PC-9 (cell line): ENCODE results near the gene EEPD1. TPM values are rescaled to one million over a fixed set of nuclear protein-coding genes. Genes with fewer than 3 reads are reported as not detected.
"Not testable (repeated sequence)": the region's sequence is repeated elsewhere in the genome, so short reads cannot be mapped to it uniquely, and the experiment has no call there.

Source experiments
- Bru-seq: library from RNA; stranded (reverse); fragments of 400-500 nt; gene quantifications from one replicate; lab custom pipeline; 2021; lab: Mats Ljungman, UMichigan
- BruChase-seq, 2 experiments: library from RNA; stranded (reverse); fragments of 400-500 nt; gene quantifications; one replicate each; lab custom pipeline; 2021; lab: Mats Ljungman, UMichigan
- BruUV-seq: library from RNA; stranded (reverse); fragments of 400-500 nt; replicated peaks from 2 replicates; lab custom pipeline; 2021; lab: Mats Ljungman, UMichigan
- CTCF ChIA-PET: fragments of 300-600 bp; sonication (Branson Sonifier 250); formaldehyde crosslinking; loops from one replicate; lab custom pipeline; 2022; ENCODE audit warnings: antibody characterized with exemption; lab: Charles Lee
- POLR2A ChIA-PET: fragments of 300-600 bp; sonication (Branson Sonifier 250); formaldehyde crosslinking; loops from one replicate; lab custom pipeline; 2022; ENCODE audit warnings: antibody characterized with exemption; ENCODE audit not compliant: unreplicated experiment; lab: Charles Lee
- DNase-seq, 2 experiments: peaks; one replicate each; pipeline versions ENCODE4 v3.0.0 to v3.0.0-alpha.2; 2015 to 2022; ENCODE audit warnings: mixed read lengths in 1 of 2
- H2AFZ ChIP-seq: fragments of 200-600 bp; sonication (generic); 2 replicates; pipeline ENCODE4 v1.8.1; 2017; ENCODE audit warnings: antibody characterized with exemption
- H3F3A ChIP-seq: fragments of 200-600 bp; sonication (generic); 2 replicates; pipeline ENCODE4 v1.8.1; 2017; ENCODE audit warnings: antibody characterized with exemption, mild to moderate bottlenecking, low read depth; ENCODE audit not compliant: insufficient read depth
- H3K27ac ChIP-seq: fragments of 200-600 bp; sonication (generic); 2 replicates; pipeline ENCODE4 v1.6.1; 2016; ENCODE audit warnings: mixed run types
- H3K27me3 ChIP-seq: fragments of 200-600 bp; sonication (generic); 2 replicates; pipeline ENCODE4 v1.6.1; 2016; ENCODE audit warnings: low read depth, mixed run types; ENCODE audit not compliant: insufficient read depth
- H3K36me3 ChIP-seq: fragments of 200-600 bp; sonication (generic); 2 replicates; pipeline ENCODE4 v1.6.1; 2016; ENCODE audit warnings: low read depth, mixed run types
- H3K4me1 ChIP-seq: fragments of 200-600 bp; sonication (generic); replicated peaks from 2 replicates; pipeline ENCODE4 v1.6.1; 2016; ENCODE audit warnings: mixed run types; ENCODE audit not compliant: insufficient read depth
- H3K4me2 ChIP-seq: fragments of 200-600 bp; sonication (generic); 2 replicates; pipeline ENCODE4 v1.6.1; 2017; ENCODE audit warnings: mixed run types
- H3K4me3 ChIP-seq: fragments of 200-600 bp; sonication (generic); 2 replicates; pipeline ENCODE4 v1.6.1; 2016; ENCODE audit warnings: mixed run types
- H3K79me2 ChIP-seq: fragments of 200-600 bp; sonication (generic); 2 replicates; pipeline ENCODE4 v1.6.1; 2017; ENCODE audit warnings: low read depth, mixed run types
- H3K9me2 ChIP-seq: fragments of 200-600 bp; sonication (generic); 2 replicates; pipeline ENCODE4 v1.8.1; 2017; ENCODE audit warnings: mild to moderate bottlenecking; ENCODE audit not compliant: insufficient read depth
- H3K9me3 ChIP-seq: fragments of 200-600 bp; sonication (generic); 2 replicates; pipeline ENCODE4 v1.8.1; 2016; ENCODE audit warnings: low read depth; ENCODE audit not compliant: insufficient read depth
- H4K20me1 ChIP-seq: fragments of 200-600 bp; sonication (generic); 2 replicates; pipeline ENCODE4 v1.8.1; 2017; ENCODE audit not compliant: insufficient read depth
- CTCF ChIP-seq: fragments of 200-600 bp; sonication (generic); conservative IDR thresholded peaks from 2 replicates; pipeline ENCODE4 v1.6.1; 2017; ENCODE audit warnings: mixed run types, antibody characterized with exemption, mild to moderate bottlenecking, moderate library complexity
- EZH2 ChIP-seq: fragments of 200-600 bp; sonication (generic); IDR thresholded peaks from 2 replicates; pipeline ENCODE4 v1.8.0; 2017; ENCODE audit warnings: antibody characterized with exemption, low read depth
- intact Hi-C: fragments of 100-400 bp; cut with micrococcal nuclease; formaldehyde crosslinking; loops from one replicate; pipeline ENCODE4 v1.10.0; 2022; ENCODE audit not compliant: unreplicated experiment
- long read RNA-seq: library from polyadenylated mRNA; stranded (forward); transcript quantifications from one replicate; pipeline ENCODE4 v2.0.0, GENCODE V29; 2022
- total RNA-seq: library from RNA; stranded (reverse); gene quantifications from 2 replicates; pipeline ENCODE4 v1.2.3, GENCODE V29; 2021

The EEPD1 gene
- total RNA-seq = 6.0 and 9.4 TPM in 2 replicates
- percentile 51 among the genes with signal in this experiment for Bru-seq, nascent RNA
- BruChase-seq, experiment 1, labeled RNA remaining after a 2-hour chase = percentile 57 among the genes with signal in this experiment
- percentile 48 among the genes with signal in this experiment for BruChase-seq, experiment 2, labeled RNA remaining after a 6-hour chase
- long read RNA-seq, full-length matches to known transcripts = 8 of 14 reads
- long read RNA-seq, partial matches to known transcripts = 3 of 14 reads
- long read RNA-seq, other reads (novel, unspliced or antisense) = 3 of 14 reads

GRCh38 chr7:36152756-36153570 lies at the start of gene EEPD1:
Gene EEPD1, plus strand, starts transcription at chr7:36153254. Its CDS starts 1,071 bp downstream, at chr7:36154325.
- DNase-seq = peak; percentile 97 to 100
- POLR2A ChIA-PET = interaction anchor here (0.6 kb wide), 1 partner anchor 214 kb away, joined by 3 read pairs; a partner anchor contains a TSS
- H4K20me1 ChIP-seq = no peaks in the 10 kb centered on the region; the same call in 1 of the 2 replicates
- TF ChIP-seq CTCF (no peak), EZH2 (no peak)
- H3K9me2 ChIP-seq = no peaks in the 10 kb centered on the region
- BruUV-seq = no TSS peak
- H2AFZ ChIP-seq = peak within 1 kb of the TSS; percentile 79
- H3K4me1 ChIP-seq = peaks cover 63% of the 10 kb centered on the region
- H3K79me2 ChIP-seq = peaks cover 41% of the 10 kb centered on the region
- peak within 1 kb of the TSS; percentile 86 for H3K4me2 ChIP-seq
- H3F3A ChIP-seq = peaks cover 30% of the 10 kb centered on the region
- peak within 1 kb of the TSS; percentile 71 for H3K4me3 ChIP-seq
- CTCF ChIA-PET = interaction anchor here (0.7 kb wide), 1 partner anchor 24 kb away, joined by 3 read pairs; no protein-coding TSS in a partner anchor
- H3K9me3 ChIP-seq = no peaks in the 10 kb centered on the region
- no peaks in the 10 kb centered on the region for H3K27me3 ChIP-seq
- no peaks in the 10 kb centered on the region for H3K36me3 ChIP-seq
- peak within 1 kb of the TSS; percentile 24; the same call in 1 of the 2 replicates for H3K27ac ChIP-seq
- intact Hi-C loops = loop anchor here (1.0 to 10.0 kb wide), 9 partner anchors 9 to 458 kb away; partner anchors contain the start of gene HERPUD2

- no peak for DNase-seq
- ChIA-PET CTCF (no interaction called here), POLR2A (interaction anchor here (0.7 kb wide), 1 partner anchor 51 kb away, joined by 3 read pairs; no protein-coding TSS in a partner anchor)
- Histone ChIP-seq H3K9me2 (no peaks in the 10 kb centered on the region), H2AFZ (no peak overlapping the region), H3K4me2 (no peak overlapping the region), H3F3A (peaks cover 16% of the 10 kb centered on the region), H4K20me1 (no peaks in the 10 kb centered on the region), H3K4me1 (peaks cover 22% of the 10 kb centered on the region), H3K79me2 (no peaks in the 10 kb centered on the region), H3K9me3 (0 out of 2 replicates have a peak, but pooled peaks cover 11% of the 10 kb centered on the region), H3K4me3 (no peak overlapping the region), H3K36me3 (no peaks in the 10 kb centered on the region), H3K27ac (no peak overlapping the region), H3K27me3 (no peaks in the 10 kb centered on the region)
- no TSS peak for BruUV-seq
- TF ChIP-seq EZH2 = no peak
- TF ChIP-seq CTCF = no peak
- intact Hi-C loops = no loop called here
These were observed 49.1 kb upstream of the EEPD1 start for GRCh38 chr7:36103837-36104561.

- H3K27me3 ChIP-seq, POLR2A ChIA-PET, H3K27ac ChIP-seq, H3K36me3 ChIP-seq, H3K79me2 ChIP-seq, H3K4me3 ChIP-seq, CTCF ChIA-PET, H3K9me2 ChIP-seq, H2AFZ ChIP-seq, BruUV-seq, H3K9me3 ChIP-seq, intact Hi-C loops, H4K20me1 ChIP-seq: not testable (repeated sequence)
- Histone ChIP-seq H3K4me1 (peaks cover 43% of the 10 kb centered on the region), H3K4me2 (peak overlapping the region; percentile 21; the same call in 1 of the 2 replicates), H3F3A (peaks cover 24% of the 10 kb centered on the region)
- DNase-seq = peak in 1 of 2 experiments; percentile 46
These were observed 45.8 kb upstream of the EEPD1 start for GRCh38 chr7:36106972-36107908.
